ENCODE results near the gene DNAJB12.

- TF ChIP-seq ZNF274 (IDR thresholded peaks at IDR 0.05; ENCODE audit: low read depth, low read length) (no peak), YY1 (IDR thresholded peaks at IDR 0.05; ENCODE audit: insufficient read depth, insufficient read length) (no peak)
Observed at GRCh38 chr10:72329290-72330068, 25.2 kb downstream of the DNAJB12 start.
